H1 (cell line): Measurements from ENCODE around the gene WNT3A.

Source experiments
- CTCF ChIP-seq, 3 experiments: IDR thresholded peaks; 1 replicate in 2 of 3; 2 replicates in 1 of 3; pipeline versions ENCODE4 v1.5.1 to v1.6.1; 2011; ENCODE audit warnings: low read length in 3 of 3, mild to moderate bottlenecking in 3 of 3, inconsistent platforms in 2 of 3, low read depth in 1 of 3, moderate library complexity in 1 of 3; ENCODE audit not compliant: insufficient read depth in 1 of 3; ENCODE audit errors: control extremely low read depth in 1 of 3
- SRF ChIP-seq: IDR thresholded peaks from 2 replicates; pipeline ENCODE4 v1.6.1; 2011; ENCODE audit warnings: mild to moderate bottlenecking, low read depth, low read length, moderate library complexity
- TCF12 ChIP-seq: IDR thresholded peaks from 2 replicates; pipeline ENCODE4 v1.6.1; 2011; ENCODE audit warnings: low read depth, mild to moderate bottlenecking, low read length

GRCh38 chr1:228104526-228105269, 97.9 kb downstream of the WNT3A start:
- TF ChIP-seq CTCF (IDR thresholded peaks at IDR 0.05; ENCODE audit: control extremely low read depth in 1 of 3, insufficient read depth in 1 of 3, low read depth in 1 of 3, low read length in 3 of 3) (no peak), SRF (no peak), TCF12 (no peak)
